GM10248 (cell line): ENCODE results near the gene TLE1.

Source experiments
- CTCF ChIA-PET: fragments of 300-600 bp; sonication (Branson Sonifier 250); formaldehyde crosslinking; extraction: SDS; loops from one replicate; lab custom pipeline; 2021; ENCODE audit warnings: antibody characterized with exemption; lab: Yijun Ruan, JAX
- POLR2A ChIA-PET: fragments of 350-650 bp; sonication (Branson Sonifier 250); formaldehyde crosslinking; extraction: SDS; loops from one replicate; lab custom pipeline; 2020; ENCODE audit warnings: antibody characterized with exemption; lab: Yijun Ruan, JAX
- DNase-seq: peaks from one replicate; pipeline ENCODE4 v3.0.0; 2012; ENCODE audit errors: extremely low spot score
- TF ChIP-seq, protein P1 (sequence below): IDR thresholded peaks from 2 replicates; pipeline ENCODE4 v1.5.1; 2012; ENCODE audit warnings: mild to moderate bottlenecking, low read depth; ENCODE audit errors: extremely low read depth, missing control alignments, control extremely low read depth

TLE1 gene

GRCh38 chr9:81550207-81550583 lies 139.2 kb downstream of the TLE1 start:
- TF ChIP-seq, protein P1, sequence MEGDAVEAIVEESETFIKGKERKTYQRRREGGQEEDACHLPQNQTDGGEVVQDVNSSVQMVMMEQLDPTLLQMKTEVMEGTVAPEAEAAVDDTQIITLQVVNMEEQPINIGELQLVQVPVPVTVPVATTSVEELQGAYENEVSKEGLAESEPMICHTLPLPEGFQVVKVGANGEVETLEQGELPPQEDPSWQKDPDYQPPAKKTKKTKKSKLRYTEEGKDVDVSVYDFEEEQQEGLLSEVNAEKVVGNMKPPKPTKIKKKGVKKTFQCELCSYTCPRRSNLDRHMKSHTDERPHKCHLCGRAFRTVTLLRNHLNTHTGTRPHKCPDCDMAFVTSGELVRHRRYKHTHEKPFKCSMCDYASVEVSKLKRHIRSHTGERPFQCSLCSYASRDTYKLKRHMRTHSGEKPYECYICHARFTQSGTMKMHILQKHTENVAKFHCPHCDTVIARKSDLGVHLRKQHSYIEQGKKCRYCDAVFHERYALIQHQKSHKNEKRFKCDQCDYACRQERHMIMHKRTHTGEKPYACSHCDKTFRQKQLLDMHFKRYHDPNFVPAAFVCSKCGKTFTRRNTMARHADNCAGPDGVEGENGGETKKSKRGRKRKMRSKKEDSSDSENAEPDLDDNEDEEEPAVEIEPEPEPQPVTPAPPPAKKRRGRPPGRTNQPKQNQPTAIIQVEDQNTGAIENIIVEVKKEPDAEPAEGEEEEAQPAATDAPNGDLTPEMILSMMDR = no peak
- POLR2A ChIA-PET = no interaction called here
- DNase-seq = no peak
- CTCF ChIA-PET = interaction anchor here (1.1 kb wide), 1 partner anchor 11 kb away, joined by 3 read pairs; no protein-coding TSS in a partner anchor

- no peak for DNase-seq
- ChIA-PET CTCF (interaction anchor here (1.1 kb wide), 1 partner anchor 11 kb away, joined by 3 read pairs; no protein-coding TSS in a partner anchor), POLR2A (no interaction called here)
- TF ChIP-seq, protein P1 = no peak
These were observed 139.7 kb downstream of the TLE1 start for GRCh38 chr9:81549500-81550206.

DNA sequence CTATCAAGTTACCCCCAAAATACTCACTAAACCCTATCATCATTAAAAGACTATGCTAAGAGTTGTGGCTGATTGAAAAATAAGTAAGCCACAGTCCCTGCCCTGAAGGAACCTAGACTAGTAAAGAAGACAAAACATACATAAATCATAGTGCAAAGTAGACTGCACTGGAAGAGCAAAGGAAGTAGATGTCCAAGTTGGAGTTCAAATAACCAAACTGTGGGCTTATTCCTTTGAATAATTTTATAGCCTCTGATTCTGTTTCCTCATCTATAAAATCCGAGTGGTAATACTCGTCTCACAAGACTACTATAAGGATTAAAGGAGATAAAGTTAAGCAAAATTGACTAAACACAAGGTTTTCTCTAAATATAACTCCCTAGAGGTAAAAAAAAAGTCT lies 140.4 kb downstream of the TLE1 start:
- CTCF ChIA-PET = no interaction called here
- TF ChIP-seq, protein P1 = no peak
- no peak for DNase-seq
- POLR2A ChIA-PET = no interaction called here

GRCh38 chr9:81546489-81546888 lies 142.9 kb downstream of the TLE1 start:
- DNase-seq = no peak
- POLR2A ChIA-PET = no interaction called here
- TF ChIP-seq, protein P1 = no peak
- CTCF ChIA-PET = no interaction called here

DNA sequence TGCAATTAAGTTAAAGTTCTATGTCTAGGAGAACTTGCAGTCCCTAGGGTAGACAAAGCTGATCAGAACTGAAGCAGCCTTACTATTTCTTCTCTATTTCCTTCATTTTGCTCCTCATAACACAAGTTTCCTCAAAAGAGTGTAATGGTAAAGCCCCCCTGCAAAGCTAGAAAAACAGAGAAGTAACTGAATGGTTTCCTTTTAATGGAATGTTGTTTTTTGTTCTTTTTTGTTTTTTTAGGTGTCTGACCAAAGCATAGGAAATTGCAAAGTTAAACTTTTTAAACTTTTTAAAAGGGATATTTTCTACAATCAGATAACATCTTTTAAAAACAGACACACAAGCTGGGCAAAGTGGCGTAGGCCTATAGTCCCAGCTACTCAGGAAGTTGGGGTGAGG lies 145.7 kb downstream of the TLE1 start:
- CTCF ChIA-PET = no interaction called here
- POLR2A ChIA-PET = no interaction called here

DNA sequence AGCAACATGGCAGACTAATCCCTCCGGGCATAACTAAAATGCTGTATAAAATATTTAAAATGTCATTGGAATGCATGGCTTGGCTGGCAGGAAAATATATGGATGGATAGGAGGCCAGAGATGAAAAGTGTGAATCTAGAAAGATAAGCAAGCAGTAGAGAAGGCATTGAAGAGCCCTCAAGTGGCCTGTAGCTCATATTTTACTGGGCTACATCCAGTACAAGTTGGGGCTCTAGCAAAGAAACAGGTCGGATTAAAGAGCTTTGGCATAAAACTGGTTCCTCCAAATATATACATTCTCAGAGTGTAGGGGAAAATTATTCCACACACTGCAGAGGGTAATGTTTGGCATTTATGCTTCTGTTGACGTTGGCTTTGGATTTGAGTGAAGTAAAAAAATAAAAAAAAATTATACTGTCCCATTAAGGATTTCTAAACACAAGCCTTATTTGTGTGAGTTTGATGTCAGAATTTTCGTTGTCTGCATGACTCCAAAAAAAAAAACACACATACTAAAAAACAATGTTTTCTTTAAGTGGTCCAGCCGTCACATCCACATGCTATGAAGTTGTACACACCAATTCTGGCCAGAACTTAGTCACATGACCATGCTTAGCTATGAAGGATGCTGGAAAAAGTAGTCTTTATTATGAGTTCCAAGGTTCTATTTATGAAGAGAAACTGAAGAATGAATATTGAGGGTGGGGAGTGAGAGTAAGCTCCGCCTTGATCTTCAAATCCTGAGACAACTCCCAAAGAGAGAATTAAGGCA lies 147.0 kb downstream of the TLE1 start:
- no peak for DNase-seq
- ChIA-PET POLR2A (no interaction called here), CTCF (no interaction called here)
- TF ChIP-seq, protein P1 = no peak

More for the DNA sequence above, 145.7 kb downstream of the TLE1 start:
- no peak for DNase-seq
- TF ChIP-seq, protein P1 = no peak
